HepG2 (cell line): ENCODE measurements around the gene RAG2. TPM values are rescaled to one million over a fixed set of nuclear protein-coding genes. Genes with fewer than 3 reads are reported as not detected.
"Not testable (repeated sequence)": the region's sequence is repeated elsewhere in the genome, so short reads cannot be mapped to it uniquely, and the experiment has no call there.

Experiments used
- ATAC-seq: fragments of 200-7000 bp; cut with Tn5 transposase; 3 replicates; pipeline ENCODE4 v1.9.1; 2020; ENCODE audit warnings: mild to moderate bottlenecking, moderate library complexity
- BruUV-seq: library from RNA; stranded (reverse); fragments of 400-500 nt; replicated peaks from 2 replicates; lab custom pipeline; 2021; lab: Mats Ljungman, UMichigan
- CTCF ChIA-PET: fragments of 300-600 bp; formaldehyde crosslinking; extraction: SDS; loops from one replicate; lab custom pipeline; 2021; ENCODE audit warnings: low total read pairs, inconsistent platforms, low intra/inter-chr PET ratio; lab: Yijun Ruan, JAX
- POLR2A ChIA-PET: fragments of 350-600 bp; sonication (Branson Sonifier 250); formaldehyde crosslinking; loops from one replicate; lab custom pipeline; 2020; ENCODE audit warnings: antibody characterized with exemption, inconsistent platforms; lab: Yijun Ruan, JAX
- DNase-seq: peaks from one replicate; pipeline ENCODE4 v3.0.0-alpha.2; 2015; ENCODE audit warnings: low spot score
- FAIRE-seq: peaks from 3 replicates; lab custom pipeline; 2011; peaks lifted over from hg19 to GRCh38; lab: Jason Lieb, UNC
- H2AFZ ChIP-seq: one replicate; pipeline ENCODE4 v1.6.1; 2011; ENCODE audit warnings: low read length, inconsistent platforms
- H3K27ac ChIP-seq: fragments of 300-600 bp; 3 replicates; pipeline ENCODE4 v1.8.0; 2011; ENCODE audit warnings: mixed run types, mild to moderate bottlenecking, mixed read lengths, low read length, inconsistent platforms; ENCODE audit not compliant: insufficient read depth; ENCODE audit errors: extremely low read length
- H3K27me3 ChIP-seq, 2 experiments: fragments of 200-600 bp in 1 of 2; 2 replicates in 1 of 2; 3 replicates in 1 of 2; pipeline versions ENCODE4 v1.6.0 to v1.8.0; 2011; ENCODE audit warnings: low read length in 2 of 2, mild to moderate bottlenecking in 2 of 2, moderate library complexity in 2 of 2, inconsistent platforms in 1 of 2; ENCODE audit not compliant: insufficient read depth in 2 of 2, control insufficient read depth in 1 of 2
- H3K36me3 ChIP-seq, 2 experiments: fragments of 200-600 bp in 1 of 2; replicated peaks in 1 of 2; 2 replicates in 1 of 2; 3 replicates in 1 of 2; pipeline versions ENCODE4 v1.5.1 to v1.8.0; 2011; ENCODE audit warnings: low read length in 2 of 2, inconsistent platforms in 1 of 2; ENCODE audit not compliant: insufficient read depth in 2 of 2, control insufficient read depth in 1 of 2
- H3K4me1 ChIP-seq: 2 replicates; pipeline ENCODE4 v1.5.1; 2012; ENCODE audit warnings: low read length, inconsistent platforms; ENCODE audit not compliant: insufficient read depth
- H3K4me2 ChIP-seq: 2 replicates; pipeline ENCODE4 v1.6.0; 2011; ENCODE audit warnings: low read depth, low read length, inconsistent platforms
- H3K4me3 ChIP-seq, 3 experiments: fragments of 200-600 bp in 1 of 3; sonication (generic), shearing (Covaris generic) in 1 of 3; replicated peaks in 1 of 3; 2 replicates each; pipeline ENCODE4 v1.5.1; 2011 to 2016; ENCODE audit warnings: low read length in 3 of 3, inconsistent platforms in 2 of 3, low read depth in 2 of 3, mild to moderate bottlenecking in 2 of 3, control low read depth in 1 of 3, mixed read lengths in 1 of 3; ENCODE audit not compliant: insufficient read depth in 1 of 3
- H3K79me2 ChIP-seq: one replicate; pipeline ENCODE4 v1.6.1; 2011; ENCODE audit warnings: low read length, inconsistent platforms; ENCODE audit not compliant: insufficient read depth
- H3K9ac ChIP-seq: 2 replicates; pipeline ENCODE4 v1.6.0; 2011; ENCODE audit warnings: mild to moderate bottlenecking, low read depth, low read length, inconsistent platforms; ENCODE audit not compliant: insufficient read depth
- H3K9me3 ChIP-seq: 2 replicates; pipeline ENCODE4 v1.5.1; 2012; ENCODE audit warnings: mild to moderate bottlenecking, low read length
- H4K20me1 ChIP-seq: 2 replicates; pipeline ENCODE4 v1.6.0; 2011; ENCODE audit warnings: inconsistent platforms, mild to moderate bottlenecking, low read length, moderate library complexity; ENCODE audit not compliant: insufficient read depth
- ATF7 ChIP-seq, 2 experiments: fragments of 450-650 bp in 1 of 2; sonication (generic) in 1 of 2; formaldehyde crosslinking in 1 of 2; IDR thresholded peaks; 2 replicates each; pipeline versions ENCODE4 v1.4.0 to v1.6.1; 2016 to 2020; ENCODE audit warnings: antibody characterized with exemption in 1 of 2, mild to moderate bottlenecking in 1 of 2, missing genetic modification reagents in 1 of 2
- WGBS: methylation state at CpG from one replicate; pipeline ENCODE4 v1.1.6; 2017; ENCODE audit warnings: low lambda C conversion rate; 5-methylcytosine and 5-hydroxymethylcytosine counted together
- in situ Hi-C: cut with HindIII; loops from 2 replicates; pipeline ENCODE4 v1.10.0; 2017; ENCODE audit warnings: low pct_unique_long_range_greater_than_20kb; ENCODE audit not compliant: extremely low pct_ligation_motif_present
- intact Hi-C: fragments of 100-400 bp; cut with micrococcal nuclease; formaldehyde crosslinking; loops from one replicate; pipeline ENCODE4 v1.10.0; 2022; ENCODE audit not compliant: unreplicated experiment
- polyA plus RNA-seq, 8 experiments: library from polyadenylated mRNA; depleted of rRNA in 3 of 8; stranded (reverse) in 7 of 8; unstranded in 1 of 8; fragments of >200 nt; fragmentation: Illumina TruSeq in 4 of 8; extraction: Trizol in 4 of 8; gene quantifications; 2 replicates each; pipeline versions ENCODE4 v1.2.1 to v1.2.3, GENCODE V29; 2011 to 2016; ENCODE audit warnings: low read depth in 4 of 8, missing spikeins in 1 of 8, mixed read lengths in 1 of 8; ENCODE audit not compliant: insufficient read depth in 1 of 8
- total RNA-seq, 5 experiments: library from RNA; depleted of rRNA; stranded (reverse); fragments of >200 nt; fragmentation: Illumina TruSeq; extraction: Trizol; gene quantifications; 2 replicates each; pipeline ENCODE4 v1.2.3, GENCODE V29; 2016; ENCODE audit warnings: low read depth in 1 of 5
- TF ChIP-seq, protein P1 (sequence below): sonication (generic); formaldehyde crosslinking; IDR thresholded peaks from 2 replicates; pipeline ENCODE4 v1.5.1; 2020; ENCODE audit warnings: missing genetic modification reagents, mild to moderate bottlenecking, borderline replicate concordance

RAG2 gene
- total and polyA plus RNA-seq, 2 of the 13 experiments (the other 11 are each of a cell fraction or from before 2014, with no cell fraction given): not detected

DNA sequence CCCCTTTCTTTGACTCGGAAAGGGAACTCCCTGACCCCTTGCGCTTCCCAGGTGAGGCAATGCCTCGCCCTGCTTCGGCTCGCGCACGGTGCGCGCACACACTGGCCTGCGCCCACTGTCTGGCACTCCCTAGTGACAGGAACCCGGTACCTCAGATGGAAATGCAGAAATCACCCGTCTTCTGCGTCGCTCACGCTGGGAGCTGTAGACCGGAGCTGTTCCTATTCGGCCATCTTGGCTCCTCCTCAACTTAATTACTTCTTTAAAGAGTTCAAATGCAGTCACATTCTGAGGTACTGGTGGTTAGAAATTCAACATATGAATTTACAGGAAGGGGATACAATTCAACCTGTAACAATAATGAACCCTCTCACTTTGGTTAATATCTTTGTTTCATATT, 40.6 kb downstream of the RAG2 start:
- H3K4me3 ChIP-seq, H3K36me3 ChIP-seq, BruUV-seq, H2AFZ ChIP-seq, H3K79me2 ChIP-seq, H3K9me3 ChIP-seq, DNase-seq, H3K4me1 ChIP-seq, H4K20me1 ChIP-seq, POLR2A ChIA-PET, intact Hi-C loops, ATAC-seq, CTCF ChIA-PET, H3K27ac ChIP-seq, H3K9ac ChIP-seq, in situ Hi-C loops, H3K4me2 ChIP-seq, H3K27me3 ChIP-seq, FAIRE-seq: not testable (repeated sequence)
- WGBS: 92% methylated on average over 14 of the region's 17 CpGs

DNA sequence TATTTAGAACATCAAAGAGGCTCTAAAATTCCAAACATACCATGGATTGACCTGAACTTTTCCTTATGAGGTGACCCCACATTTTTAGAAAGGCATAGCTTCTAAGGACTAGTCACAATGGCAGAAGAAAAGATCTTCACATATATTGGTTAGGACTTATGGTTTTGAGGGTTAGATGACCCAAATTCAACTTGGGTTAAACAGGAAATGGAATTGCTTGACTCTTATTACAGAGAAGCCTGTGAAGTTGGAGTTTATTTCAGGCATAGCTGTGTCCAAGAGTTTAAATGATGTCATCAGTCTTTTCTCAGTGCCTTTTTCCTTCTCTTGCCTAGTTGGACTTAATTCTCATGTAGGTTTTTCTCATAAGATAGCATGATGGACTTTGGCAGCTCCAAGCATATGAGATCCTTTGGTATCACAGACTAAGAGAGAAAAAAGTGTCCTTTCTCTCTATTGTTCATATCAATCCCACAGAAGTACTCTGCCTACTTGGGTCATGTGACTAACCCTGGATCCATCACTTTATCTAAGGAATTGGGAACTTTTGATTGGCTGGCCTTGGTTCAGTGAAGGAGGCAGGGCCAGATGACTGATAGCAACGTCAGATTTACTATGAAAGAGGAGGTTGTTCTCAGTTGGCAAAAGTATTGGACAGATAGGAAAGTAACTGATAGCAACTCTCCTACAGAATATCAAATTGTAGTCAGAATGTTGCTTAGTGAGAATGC, 47.5 kb downstream of the RAG2 start:
- no peak overlapping the region for H3K4me3 ChIP-seq
- WGBS: 0% methylated on average over 1 of the region's 1 CpG
- no peaks in the 10 kb centered on the region for H4K20me1 ChIP-seq
- in situ Hi-C loops (no loop called here), intact Hi-C loops (no loop called here)
- H2AFZ ChIP-seq: no peak overlapping the region
- no peak for DNase-seq
- no peaks in the 10 kb centered on the region for H3K36me3 ChIP-seq
- no peaks in the 10 kb centered on the region for H3K9me3 ChIP-seq
- H3K27me3 ChIP-seq: 0 out of 5 replicates have a peak, but pooled peaks cover 0 to 3% of the 10 kb centered on the region in 2 experiments
- no peak overlapping the region for H3K4me2 ChIP-seq
- ATAC-seq: no peak
- H3K4me1 ChIP-seq: no peaks in the 10 kb centered on the region
- TF ChIP-seq ATF7 (IDR thresholded peaks at IDR 0.05) (peak; percentile 70), ATF7 (CRISPR knock-in tag; IDR thresholded peaks at IDR 0.05) (no peak)
- TF ChIP-seq, protein P1, sequence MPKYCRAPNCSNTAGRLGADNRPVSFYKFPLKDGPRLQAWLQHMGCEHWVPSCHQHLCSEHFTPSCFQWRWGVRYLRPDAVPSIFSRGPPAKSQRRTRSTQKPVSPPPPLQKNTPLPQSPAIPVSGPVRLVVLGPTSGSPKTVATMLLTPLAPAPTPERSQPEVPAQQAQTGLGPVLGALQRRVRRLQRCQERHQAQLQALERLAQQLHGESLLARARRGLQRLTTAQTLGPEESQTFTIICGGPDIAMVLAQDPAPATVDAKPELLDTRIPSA (CRISPR knock-in tag): no peak
- BruUV-seq: no TSS peak
- no peak overlapping the region for H3K27ac ChIP-seq
- no peak overlapping the region for H3K9ac ChIP-seq
- ChIA-PET POLR2A (no interaction called here), CTCF (no interaction called here)
- no peak for FAIRE-seq
- no peaks in the 10 kb centered on the region for H3K79me2 ChIP-seq

Other genes starting within 250 kb of the RAG2 start
- gene TRAF6, start 88.0 kb downstream of the RAG2 start, total RNA-seq (2016; rRNA removed; fragmentation: Illumina TruSeq; extraction: Trizol): 5.9 and 6.5 TPM in 2 replicates
- 3.3 and 3.8 TPM in 2 replicates for gene TRAF6, start 88.0 kb downstream of the RAG2 start, polyA plus RNA-seq (2011; rRNA removed)
- gene RAG1, start 30.2 kb downstream of the RAG2 start, total RNA-seq (2016; rRNA removed; fragmentation: Illumina TruSeq; extraction: Trizol): 0.14 and 0.15 TPM in 2 replicates
- 0.01 and 0.11 TPM in 2 replicates for gene RAG1, start 30.2 kb downstream of the RAG2 start, polyA plus RNA-seq (2011; rRNA removed)
- gene IFTAP, start 3.7 kb downstream of the RAG2 start, total RNA-seq (2016; rRNA removed; fragmentation: Illumina TruSeq; extraction: Trizol): 29.4 and 40.4 TPM in 2 replicates
- gene IFTAP, start 3.7 kb downstream of the RAG2 start, polyA plus RNA-seq (2011; rRNA removed): 10.3 and 11.3 TPM in 2 replicates